Brain microvascular endothelial cell (primary cell): ENCODE measurements around the gene COPS4.

Experiments used
- DNase-seq: peaks from one replicate; pipeline ENCODE4 v3.0.0-alpha.2; 2020
- H3K27ac ChIP-seq: fragments of 250-450 bp; sonication (Bioruptor Pico); 2 replicates; pipeline ENCODE4 v1.5.1; 2020; ENCODE audit warnings: mild to moderate bottlenecking, moderate library complexity
- H3K27me3 ChIP-seq: fragments of 250-450 bp; sonication (Bioruptor Pico); replicated peaks from 2 replicates; pipeline ENCODE4 v1.5.1; 2020; ENCODE audit warnings: mild to moderate bottlenecking
- H3K36me3 ChIP-seq: fragments of 250-450 bp; sonication (Bioruptor Pico); replicated peaks from 2 replicates; pipeline ENCODE4 v1.5.1; 2020; ENCODE audit warnings: mild to moderate bottlenecking
- H3K4me3 ChIP-seq: 2 replicates; pipeline ENCODE4 v1.5.1; 2011; ENCODE audit warnings: low read depth, mild to moderate bottlenecking, control low read depth, low read length, moderate library complexity
- CTCF ChIP-seq: IDR thresholded peaks from 2 replicates; pipeline ENCODE4 v1.5.1; 2011; ENCODE audit warnings: low read depth, mild to moderate bottlenecking, moderate library complexity, low read length, control low read depth, inconsistent platforms; ENCODE audit errors: missing control alignments
- in situ Hi-C: cut with HindIII; loops from 2 replicates; pipeline ENCODE4 v1.10.0; 2017; ENCODE audit warnings: low sequenced_read_pairs, low pct_ligation_motif_present

Gene COPS4

GRCh38 chr4:83093060-83093640 lies 58.2 kb downstream of the COPS4 start:
- no peak for TF ChIP-seq CTCF
- no peaks in the 10 kb centered on the region for H3K27me3 ChIP-seq
- DNase-seq = no peak
- no peak overlapping the region for H3K27ac ChIP-seq
- no peaks in the 10 kb centered on the region for H3K36me3 ChIP-seq
- in situ Hi-C loops = no loop called here
- H3K4me3 ChIP-seq = no peak overlapping the region

GRCh38 chr4:83096397-83096796 lies 61.4 kb downstream of the COPS4 start:
- H3K4me3 ChIP-seq = no peak overlapping the region
- in situ Hi-C loops = no loop called here

GRCh38 chr4:83104991-83105390 lies 70.0 kb downstream of the COPS4 start:
- in situ Hi-C loops = no loop called here
- Histone ChIP-seq H3K36me3 (no peaks in the 10 kb centered on the region), H3K27me3 (no peaks in the 10 kb centered on the region), H3K27ac (no peak overlapping the region), H3K4me3 (no peak overlapping the region)
- no peak for DNase-seq
- TF ChIP-seq CTCF = no peak

More at GRCh38 chr4:83096397-83096796, 61.4 kb downstream of the COPS4 start:
- no peaks in the 10 kb centered on the region for H3K36me3 ChIP-seq
- no peak for DNase-seq
- no peaks in the 10 kb centered on the region for H3K27me3 ChIP-seq
- no peak overlapping the region for H3K27ac ChIP-seq
- no peak for TF ChIP-seq CTCF

- DNase-seq = no peak
- no peak for TF ChIP-seq CTCF
- Histone ChIP-seq H3K36me3 (no peaks in the 10 kb centered on the region), H3K4me3 (no peak overlapping the region), H3K27me3 (no peaks in the 10 kb centered on the region), H3K27ac (no peak overlapping the region)
- in situ Hi-C loops = no loop called here
These were observed 72.6 kb downstream of the COPS4 start for GRCh38 chr4:83107631-83108030.

GRCh38 chr4:83108101-83108861 lies 73.3 kb downstream of the COPS4 start:
- no peaks in the 10 kb centered on the region for H3K36me3 ChIP-seq
- no peak for TF ChIP-seq CTCF
- in situ Hi-C loops = no loop called here
- H3K27ac ChIP-seq = no peak overlapping the region
- no peak for DNase-seq
- H3K4me3 ChIP-seq = no peak overlapping the region
- H3K27me3 ChIP-seq = no peaks in the 10 kb centered on the region
